Germinal center (tissue), 1 donor: ENCODE results near the gene DCX.
A peak's percentile ranks its signal among the peaks of the same experiment; 100 is the strongest.

ENCODE experiments used
- DNase-seq: peaks from one replicate; pipeline ENCODE4 v3.0.0; 2012; ENCODE audit warnings: mixed read lengths, low spot score

DCX gene

DNA sequence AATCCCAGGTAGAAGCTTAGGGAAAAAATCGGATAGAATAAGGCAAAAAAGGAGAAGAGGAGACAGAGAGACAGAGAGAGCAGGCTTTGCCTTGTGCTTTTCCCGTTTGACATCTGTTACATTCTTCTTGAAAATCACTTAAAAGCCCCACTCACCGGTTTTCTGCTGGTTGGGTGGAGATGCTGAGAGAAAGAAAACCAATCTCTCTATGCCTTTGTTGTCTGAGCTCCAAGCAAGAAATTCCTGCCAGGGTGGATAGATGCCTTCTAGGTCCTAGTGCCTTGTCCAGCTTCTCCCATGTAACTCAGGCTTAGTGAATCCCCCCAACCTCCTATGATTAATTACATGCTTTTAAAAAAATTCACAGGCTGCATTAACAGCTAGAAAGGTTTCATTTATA lies at the start of gene DCX:
DCX (minus strand) TSS at position 210 of the 400 bp plus-strand sequence. CDS start 1,794 bp downstream, outside the sequence.
- no peak for DNase-seq

DNA sequence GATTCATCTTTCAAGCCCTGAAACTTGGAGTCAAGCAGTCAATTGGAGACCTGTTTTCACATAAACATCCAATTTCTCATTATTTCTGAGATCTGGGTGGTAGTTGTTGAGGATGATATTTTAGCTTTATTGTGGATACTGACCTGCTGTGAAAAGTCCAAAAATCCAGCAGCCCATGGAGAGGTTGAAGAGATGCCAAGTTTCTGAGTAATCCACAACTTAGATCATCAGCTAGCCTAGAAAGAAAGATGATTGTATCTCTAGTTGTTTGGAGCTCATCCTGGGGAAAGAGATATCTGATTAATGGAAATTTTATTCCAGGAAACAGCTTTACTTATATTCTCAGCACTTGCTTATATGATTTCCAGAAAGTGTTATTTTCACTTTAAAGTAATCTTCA lies 48.6 kb upstream of the DCX start:
- DNase-seq = no peak

DNA sequence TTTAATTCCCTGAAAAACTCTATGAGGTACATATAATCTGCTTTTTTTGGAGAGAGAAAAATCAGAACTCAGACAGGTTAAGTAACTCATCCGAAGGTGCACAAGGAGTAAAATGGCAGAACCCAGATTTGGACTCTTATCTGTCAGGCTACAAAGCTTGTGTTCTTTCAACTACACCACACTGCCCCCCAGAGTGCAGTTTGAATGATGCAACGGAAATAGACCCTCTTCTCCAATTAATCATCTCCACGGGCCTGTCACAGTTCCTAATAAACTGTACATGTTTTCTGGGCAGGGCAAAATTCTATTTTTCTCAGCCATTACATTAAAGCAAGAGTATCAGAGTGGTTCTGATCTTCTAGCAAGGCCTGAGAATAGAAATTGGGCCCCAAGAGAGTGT lies 35.3 kb upstream of the DCX start:
- no peak for DNase-seq

DNA sequence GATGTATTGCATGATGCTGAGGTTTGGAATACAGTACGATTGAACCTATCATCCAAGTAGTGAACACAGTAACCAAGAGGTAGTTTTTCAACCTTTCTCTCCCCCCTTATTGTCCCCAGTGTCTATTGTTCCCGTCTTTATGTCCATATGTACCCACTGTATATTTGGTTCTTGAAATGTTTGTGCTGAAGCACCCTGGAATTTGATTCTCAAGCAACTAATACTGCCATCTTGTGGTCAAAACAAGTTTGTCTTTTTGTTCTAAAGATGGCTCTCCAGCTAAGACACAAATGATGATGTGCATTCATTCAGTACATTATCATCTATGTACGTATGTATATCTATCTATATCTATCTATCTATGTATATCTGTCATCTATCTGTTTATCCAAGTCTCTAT lies 33.5 kb upstream of the DCX start:
- DNase-seq = peak; percentile 1

GRCh38 chrX:111444881-111445280 lies 32.9 kb upstream of the DCX start:
- no peak for DNase-seq

- no peak for DNase-seq
Observed at GRCh38 chrX:111443946-111444345, 32.0 kb upstream of the DCX start.

GRCh38 chrX:111442791-111443190 lies 30.8 kb upstream of the DCX start:
- DNase-seq = no peak

DNA sequence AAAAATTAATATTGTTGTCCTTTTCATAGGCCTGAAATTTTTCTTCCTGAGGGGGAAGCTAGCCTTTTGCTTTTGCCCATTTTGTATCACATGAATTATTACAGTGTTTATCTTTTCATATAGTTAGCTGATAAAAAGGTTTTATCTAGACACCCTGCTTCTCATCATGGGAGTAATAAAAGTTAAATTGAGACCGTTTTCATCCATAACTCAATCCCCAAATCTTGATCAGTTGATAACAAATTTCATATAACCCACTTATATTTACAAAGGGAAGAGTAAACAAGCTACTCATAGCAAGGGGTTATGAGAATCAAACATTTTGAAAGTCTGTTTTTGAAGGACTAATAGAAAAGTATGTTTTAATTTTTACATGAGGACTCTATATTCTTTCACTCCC lies 23.5 kb upstream of the DCX start:
- no peak for DNase-seq

DNA sequence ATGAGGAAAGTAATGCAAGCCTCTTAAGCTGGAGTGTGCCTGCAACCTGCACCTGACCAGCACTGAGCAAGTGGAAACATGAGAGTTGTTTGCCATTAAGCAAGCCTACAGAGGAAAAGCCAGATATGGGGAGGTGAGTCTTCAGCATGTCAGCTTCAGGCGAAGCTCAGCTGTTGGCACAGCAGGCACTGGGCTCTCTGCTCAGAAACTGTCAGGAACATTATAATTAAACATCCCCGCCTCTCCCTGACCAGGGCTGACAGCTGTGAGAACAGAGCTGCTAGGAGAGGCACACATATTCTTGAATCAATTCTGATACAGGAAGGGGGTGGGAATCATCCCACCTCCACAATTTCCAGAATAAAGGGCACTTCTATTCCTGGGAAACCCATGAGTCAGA lies 19.0 kb upstream of the DCX start:
- DNase-seq = no peak

- no peak for DNase-seq
Observed at GRCh38 chrX:111411557-111411956, 435 bp downstream of the DCX start.

DNA sequence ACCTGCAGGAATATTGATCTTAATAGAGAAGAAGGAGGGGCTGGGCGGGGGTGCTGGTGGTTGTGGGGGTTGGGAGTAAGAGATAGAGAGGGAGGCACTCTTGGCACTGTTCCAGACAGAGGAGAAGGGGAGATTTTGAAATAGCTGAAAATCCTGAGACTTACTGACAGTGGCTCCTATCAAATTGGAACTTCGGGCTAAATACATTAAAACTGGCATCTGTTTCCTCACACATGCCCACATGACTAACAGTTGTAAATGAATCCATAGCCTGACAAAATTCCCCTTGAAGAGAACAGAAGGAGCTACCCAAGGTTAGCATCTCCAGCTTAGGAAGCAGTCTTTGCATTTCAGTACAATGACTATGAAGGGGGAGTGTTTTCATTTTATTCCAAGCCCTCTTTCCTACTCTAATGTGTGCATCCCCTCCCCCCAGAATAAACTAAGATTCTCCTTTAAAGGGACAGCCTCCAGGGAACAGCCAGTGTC lies 1.4 kb downstream of the DCX start:
- DNase-seq = no peak

DNA sequence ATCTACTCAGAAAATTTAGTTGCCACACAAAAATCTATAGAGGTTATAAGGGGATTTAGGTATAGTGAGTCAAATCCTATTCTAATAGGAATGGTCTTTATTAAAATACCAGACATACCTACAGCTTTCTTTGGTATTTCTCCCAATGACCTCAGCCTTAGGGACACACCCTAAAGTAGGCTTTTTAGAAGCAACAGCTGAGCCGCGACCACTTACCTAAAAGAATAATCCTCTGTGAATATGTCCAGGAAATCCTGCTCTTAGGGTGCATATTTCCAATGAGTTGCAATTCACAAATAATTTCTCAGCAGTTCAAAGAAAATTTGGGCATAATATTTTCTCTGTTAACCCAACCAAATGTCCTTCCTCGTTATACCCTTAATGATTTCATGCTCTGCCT lies 2.7 kb downstream of the DCX start:
- DNase-seq = no peak

- DNase-seq = no peak
Observed at GRCh38 chrX:111407948-111408347, 4.0 kb downstream of the DCX start.

GRCh38 chrX:111402344-111402743 lies 9.6 kb downstream of the DCX start:
- DNase-seq = no peak

- DNase-seq = no peak
Observed at GRCh38 chrX:111395149-111395548, 16.8 kb downstream of the DCX start.

GRCh38 chrX:111394569-111394968 lies 17.4 kb downstream of the DCX start:
- no peak for DNase-seq

GRCh38 chrX:111387470-111388070 lies 24.4 kb downstream of the DCX start:
- no peak for DNase-seq

- DNase-seq = no peak
Observed at GRCh38 chrX:111386615-111387233, 25.3 kb downstream of the DCX start.

- no peak for DNase-seq
Observed at GRCh38 chrX:111386077-111386476, 25.9 kb downstream of the DCX start.

DNA sequence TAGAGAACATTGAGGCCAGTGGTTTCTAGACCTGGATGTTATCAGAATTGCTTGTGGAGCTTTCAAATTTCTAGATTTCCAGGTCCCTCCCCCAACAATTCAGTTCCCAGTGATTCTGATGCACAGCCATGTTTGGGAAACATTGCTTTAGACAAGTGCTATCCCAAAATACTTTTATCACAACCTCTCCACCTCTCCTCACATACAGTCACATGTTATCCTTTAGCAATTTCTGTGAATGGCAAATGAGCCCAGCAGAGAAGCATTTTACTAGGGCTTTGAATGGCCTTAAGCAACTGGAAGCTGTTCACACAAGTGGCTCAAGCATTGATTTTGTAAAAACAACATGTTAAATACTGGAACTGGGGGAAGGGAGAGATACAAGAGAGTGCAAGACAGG lies 29.7 kb downstream of the DCX start:
- DNase-seq = no peak

DNA sequence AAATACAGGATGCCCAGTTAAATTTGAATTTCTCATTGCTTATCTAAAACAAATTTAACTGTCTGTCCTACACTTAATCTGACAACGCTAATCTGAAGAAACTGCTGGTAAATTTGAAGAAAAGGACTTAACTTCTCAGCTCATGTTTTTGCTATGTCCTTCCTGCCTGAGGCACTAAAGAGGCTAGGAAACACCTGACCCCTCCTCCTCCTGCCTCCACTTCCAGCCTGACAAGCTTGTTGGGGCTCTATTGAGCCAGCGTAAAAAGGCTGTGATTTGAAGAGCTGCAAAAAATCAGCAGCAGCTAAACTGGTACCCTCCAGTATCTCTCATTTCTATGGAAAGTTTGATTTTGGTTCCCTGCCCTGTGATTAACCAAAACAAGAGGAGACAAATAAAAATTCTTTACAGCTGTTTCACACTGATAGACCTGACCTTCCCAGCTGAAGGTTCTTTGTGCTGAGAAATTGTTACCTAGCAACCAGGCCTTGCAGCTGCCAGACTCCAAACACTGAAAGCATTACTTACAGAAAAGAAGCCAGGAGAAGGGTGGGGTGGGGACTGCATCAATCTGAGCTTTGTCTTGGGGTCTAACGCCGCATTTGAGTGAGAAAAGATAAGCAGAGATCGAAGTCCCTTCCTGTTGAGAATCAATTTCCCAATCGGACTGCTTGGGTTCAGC lies 35.0 kb downstream of the DCX start:
- DNase-seq = no peak

- DNase-seq = no peak
Observed at GRCh38 chrX:111376486-111376885, 35.5 kb downstream of the DCX start.

GRCh38 chrX:111375747-111376146 lies 36.2 kb downstream of the DCX start:
- DNase-seq = no peak

DNA sequence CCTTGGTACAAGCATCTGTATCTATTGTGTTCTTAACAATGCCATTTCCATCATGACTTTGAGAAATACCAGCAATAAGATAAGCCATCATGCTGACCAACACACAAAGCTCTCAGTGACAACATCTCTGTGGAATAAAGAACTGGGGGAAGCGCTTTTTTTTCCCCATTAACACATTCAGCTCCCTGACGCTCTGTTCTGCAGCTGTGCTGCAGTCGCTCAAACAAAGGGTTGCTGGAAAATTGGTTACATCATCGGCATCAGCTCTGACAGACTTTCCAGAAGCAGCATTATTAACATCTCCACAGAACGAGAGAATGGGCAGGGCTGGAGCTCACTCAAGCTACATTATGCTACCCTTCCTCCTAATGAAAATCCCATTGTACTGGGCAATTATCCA lies 39.9 kb downstream of the DCX start:
- DNase-seq = no peak
